Stimulated activated CD4-positive, alpha-beta T cell treated with anti-CD3 and anti-CD28 coated beads, Interleukin-12 subunit alpha, Interleukin-12 subunit beta, amount 100 ng/mL, for 48 hours (primary cell): ENCODE measurements around the gene ZNF497.
"Not testable (repeated sequence)": the region's sequence is repeated elsewhere in the genome, so short reads cannot be mapped to it uniquely, and the experiment has no call there.

Experiments
- DNase-seq, 3 donors: peaks; one replicate each; pipeline ENCODE4 v3.0.0-alpha.2; 2020; ENCODE audit warnings: low read depth in 2 of 3, low spot score in 1 of 3

The ZNF497 gene

GRCh38 chr19:58362272-58362994 is at the start of gene ZNF497:
Gene ZNF497, minus strand, starts transcription at chr19:58362751. Its CDS starts 5,116 bp downstream, at chr19:58357635.
- peak; percentile 94 to 96 (median 95) for DNase-seq

- no peak for DNase-seq
Measured at GRCh38 chr19:58409010-58409790, 46.6 kb upstream of the ZNF497 start.

DNA sequence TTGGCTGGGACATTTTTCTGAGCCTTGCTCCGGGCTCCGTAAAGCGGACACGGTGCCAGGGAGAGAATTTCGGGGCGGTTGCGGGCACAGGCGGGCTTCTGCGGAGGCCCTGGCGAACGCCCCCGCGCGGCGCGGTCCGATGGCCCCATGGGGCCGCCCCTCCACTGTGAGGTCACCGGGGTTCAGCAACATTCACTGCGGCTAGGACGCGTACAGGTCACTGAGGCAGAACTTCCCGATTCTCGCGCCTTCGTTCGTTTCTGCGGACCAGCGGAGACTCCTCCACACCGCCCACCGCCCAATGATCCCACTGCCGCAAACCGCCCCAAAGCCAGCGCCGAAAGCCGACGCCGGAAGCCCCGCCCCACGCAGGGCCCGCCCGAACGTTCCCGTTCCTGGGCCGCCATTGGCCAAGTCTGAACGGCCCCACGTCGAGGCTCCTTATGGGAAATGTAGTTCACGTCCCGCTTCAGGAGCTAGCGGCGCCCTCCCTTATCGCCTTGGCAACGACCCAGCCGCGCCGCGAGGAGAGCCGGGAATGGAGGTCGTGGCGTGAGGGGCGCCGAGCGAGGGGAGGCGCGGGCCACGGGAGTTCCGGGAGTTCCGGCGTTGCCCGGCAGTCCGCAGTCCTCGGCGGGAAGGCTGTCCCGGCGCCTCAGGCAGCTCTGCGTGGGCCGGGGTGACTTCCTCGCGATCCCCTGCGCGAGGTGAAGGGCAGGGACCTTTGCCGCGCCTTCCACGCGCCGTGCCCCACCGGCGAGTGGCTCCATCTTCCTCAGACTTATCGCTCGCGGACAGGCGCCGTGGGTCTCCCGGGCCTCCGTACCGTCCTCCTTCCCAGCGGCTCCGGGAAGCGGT is 45.8 kb upstream of the ZNF497 start, which contains the start of gene ZNF584:
TSS of gene ZNF584 (plus strand) at position 498 of the 858 bp plus-strand sequence. CDS start 499 bp downstream, outside the sequence.
- DNase-seq = peak; percentile 91 to 94 (median 92)

DNA sequence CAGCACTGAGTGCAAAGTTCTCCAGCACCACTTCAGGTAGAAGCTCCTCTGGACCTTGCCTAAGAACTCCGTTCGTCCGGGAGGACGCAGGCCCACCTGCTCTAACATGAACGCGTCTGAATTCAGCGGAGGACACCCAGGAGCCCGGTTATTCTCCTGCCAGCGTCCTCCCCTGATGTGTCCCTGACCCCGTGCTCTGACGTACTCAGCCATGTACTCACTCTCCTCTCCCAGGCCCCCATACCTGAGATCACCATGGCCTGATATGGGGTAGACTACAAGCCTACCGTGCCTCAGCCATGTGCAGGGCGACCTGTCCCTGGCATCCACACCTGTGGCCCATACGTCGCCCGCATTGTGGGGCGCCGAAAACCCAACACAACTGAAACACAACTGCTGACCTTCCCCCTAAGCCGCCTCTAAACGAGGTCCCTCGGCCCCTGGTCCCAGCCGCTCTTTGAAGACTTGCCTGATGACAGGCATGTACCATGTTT is 45.2 kb upstream of the ZNF497 start:
- no peak for DNase-seq

- no peak for DNase-seq
Measured at GRCh38 chr19:58406818-58407657, 44.5 kb upstream of the ZNF497 start.

DNA sequence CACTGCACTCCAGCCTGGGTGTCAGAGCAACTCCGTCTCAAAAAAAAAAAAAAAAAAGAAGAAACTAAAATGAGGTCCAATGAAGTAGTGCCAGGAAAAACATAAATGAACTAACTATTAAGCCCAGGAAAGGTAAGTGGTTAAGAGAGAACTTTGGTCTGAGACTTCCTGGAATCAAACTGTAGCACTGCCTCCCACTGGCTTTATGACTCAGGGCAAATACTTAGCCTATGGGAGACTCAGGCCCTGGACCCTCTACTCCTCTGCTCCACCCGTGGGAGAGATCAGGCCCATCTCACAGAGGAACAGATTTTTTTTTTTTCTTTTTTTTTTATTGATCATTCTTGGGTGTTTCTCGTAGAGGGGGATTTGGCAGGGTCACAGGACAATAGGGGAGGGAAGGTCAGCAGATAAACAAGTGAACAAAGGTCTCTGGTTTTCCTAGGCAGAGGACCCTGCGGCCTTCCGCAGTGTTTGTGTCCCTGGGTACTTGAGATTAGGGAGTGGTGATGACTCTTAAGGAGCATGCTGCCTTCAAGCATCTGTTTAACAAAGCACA is 41.4 kb upstream of the ZNF497 start:
- not testable (repeated sequence) for DNase-seq

- DNase-seq = no peak
Measured at GRCh38 chr19:58401840-58402421, 39.4 kb upstream of the ZNF497 start.

DNA sequence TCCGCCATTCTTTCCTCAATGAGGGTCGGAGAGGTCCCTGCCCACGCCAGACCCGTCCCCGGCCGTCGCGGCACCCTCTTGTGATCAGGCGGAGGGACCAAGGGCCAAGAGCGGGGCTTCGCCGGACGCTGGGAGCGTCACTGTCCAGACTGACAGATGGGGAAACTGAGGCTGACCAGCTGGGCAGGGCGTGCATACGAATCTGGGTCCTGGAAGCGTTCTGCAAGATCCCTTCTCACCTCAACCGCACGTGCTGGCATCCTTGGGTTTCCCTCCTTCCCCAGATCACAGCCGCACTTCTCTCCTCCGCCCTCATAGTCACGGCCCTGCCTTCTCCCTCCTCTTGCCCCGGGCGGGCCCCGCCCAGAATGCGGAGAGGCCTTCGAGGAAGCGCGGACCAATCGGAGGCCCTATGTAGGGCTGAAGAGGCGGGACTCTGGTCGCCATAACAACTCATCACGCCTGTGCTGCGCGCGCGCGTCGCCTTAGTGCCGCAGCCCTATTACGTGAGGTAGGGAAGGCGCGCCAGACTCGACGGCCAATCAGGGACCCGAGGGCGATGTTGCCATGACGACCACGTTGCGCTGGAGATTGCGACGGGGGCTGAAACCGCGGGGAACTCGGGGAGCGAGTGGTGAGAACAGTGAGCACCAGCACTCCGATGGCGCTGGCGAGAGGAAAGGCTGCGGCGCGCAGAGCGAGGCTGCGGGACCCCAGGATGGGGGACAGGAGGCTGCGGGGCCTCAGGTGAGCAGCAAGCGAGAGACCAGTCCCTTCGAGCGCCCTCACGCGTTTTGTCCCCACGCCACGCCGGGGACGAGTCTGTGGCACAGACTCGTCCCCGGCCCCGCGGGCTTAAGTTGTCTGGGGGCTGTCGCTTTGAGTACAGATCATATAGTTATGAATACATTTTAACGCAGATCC is 38.6 kb upstream of the ZNF497 start:
- DNase-seq = peak; percentile 97 to 99 (median 99)

DNA sequence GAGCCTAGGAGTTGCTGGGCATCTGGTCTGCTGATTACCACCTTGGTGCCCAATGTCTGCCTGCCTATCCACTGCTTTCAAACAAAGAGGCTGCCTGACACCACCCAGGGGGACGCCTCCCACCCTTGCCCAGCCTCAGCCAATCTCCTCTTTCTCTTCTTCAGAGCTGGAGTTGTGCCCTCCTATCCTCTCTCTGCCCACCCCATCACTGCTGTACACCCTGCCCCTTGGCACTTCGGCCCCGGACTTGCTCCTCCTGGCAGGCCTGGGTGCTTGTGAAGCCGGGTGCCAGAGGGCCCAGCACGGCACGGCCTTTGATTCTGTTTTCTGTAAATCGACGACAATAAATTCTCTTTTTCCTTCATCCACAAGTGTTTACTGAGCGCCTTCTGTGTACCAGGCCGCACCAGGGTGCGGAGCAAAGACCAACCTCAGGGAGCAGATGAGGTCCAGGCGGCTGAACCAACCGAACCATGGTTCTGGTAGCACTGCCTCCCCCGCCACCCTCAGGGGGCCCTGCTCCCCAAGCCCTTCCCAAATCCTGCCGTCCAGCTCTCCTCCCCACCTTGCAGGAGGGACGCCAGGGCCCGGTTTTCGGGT is 37.9 kb upstream of the ZNF497 start:
- DNase-seq = no peak

GRCh38 chr19:58399903-58400302 is 37.4 kb upstream of the ZNF497 start:
- DNase-seq = no peak

- DNase-seq = no peak
Measured at GRCh38 chr19:58398545-58398944, 36.0 kb upstream of the ZNF497 start.

DNA sequence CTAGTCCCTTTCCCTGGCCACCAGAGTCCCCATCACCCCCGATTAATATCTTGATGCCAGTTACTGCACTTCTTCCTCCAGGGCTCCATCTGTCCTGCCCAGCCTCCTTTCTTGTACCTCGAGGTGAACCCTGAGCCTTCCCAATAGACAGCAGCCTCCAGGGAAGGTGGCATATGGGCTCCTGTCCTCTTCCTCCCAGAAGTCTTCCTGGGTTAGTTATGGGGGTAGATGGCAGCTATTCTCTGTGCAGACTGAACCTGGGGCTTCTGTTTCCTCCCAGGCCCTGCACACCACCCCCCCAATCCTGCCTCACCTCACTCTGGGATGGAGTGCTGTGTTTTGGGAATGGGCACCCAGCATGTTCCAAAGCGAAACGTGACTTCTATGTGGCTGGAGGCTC is 35.5 kb upstream of the ZNF497 start:
- DNase-seq = no peak

- DNase-seq = no peak
Measured at GRCh38 chr19:58397533-58398037, 35.0 kb upstream of the ZNF497 start.

- DNase-seq = no peak
Measured at GRCh38 chr19:58396691-58397532, 34.4 kb upstream of the ZNF497 start.

DNA sequence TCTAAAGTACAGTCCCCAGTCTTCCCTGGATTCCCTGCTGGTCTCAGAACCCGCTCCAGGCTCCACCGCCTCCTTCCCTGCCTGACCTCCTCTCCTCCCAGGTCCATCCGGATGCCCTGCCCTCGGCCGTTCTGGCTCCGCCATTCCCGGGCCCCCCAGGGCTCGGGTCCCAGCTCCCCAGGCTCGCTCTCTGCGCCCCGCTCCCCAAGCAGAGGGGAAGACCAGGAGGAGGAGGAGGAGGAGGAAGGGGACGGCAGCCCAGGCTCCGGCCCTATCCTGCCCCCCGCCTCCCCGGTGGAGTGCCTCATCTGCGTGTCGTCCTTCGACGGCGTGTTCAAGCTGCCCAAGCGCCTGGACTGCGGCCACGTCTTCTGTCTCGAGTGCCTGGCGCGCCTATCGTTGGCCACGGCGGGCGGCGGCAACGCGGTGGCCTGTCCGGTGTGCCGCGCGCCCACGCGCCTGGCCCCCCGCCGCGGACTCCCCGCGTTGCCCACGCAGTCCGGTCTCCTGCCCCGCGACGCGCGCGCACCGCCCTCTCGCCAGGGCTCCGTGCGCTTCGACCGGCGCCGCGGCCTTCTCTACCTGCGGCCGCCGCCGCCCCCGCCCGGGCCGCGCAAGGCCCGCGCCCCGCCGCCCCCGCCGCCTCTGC is 33.6 kb upstream of the ZNF497 start:
- no peak for DNase-seq

DNA sequence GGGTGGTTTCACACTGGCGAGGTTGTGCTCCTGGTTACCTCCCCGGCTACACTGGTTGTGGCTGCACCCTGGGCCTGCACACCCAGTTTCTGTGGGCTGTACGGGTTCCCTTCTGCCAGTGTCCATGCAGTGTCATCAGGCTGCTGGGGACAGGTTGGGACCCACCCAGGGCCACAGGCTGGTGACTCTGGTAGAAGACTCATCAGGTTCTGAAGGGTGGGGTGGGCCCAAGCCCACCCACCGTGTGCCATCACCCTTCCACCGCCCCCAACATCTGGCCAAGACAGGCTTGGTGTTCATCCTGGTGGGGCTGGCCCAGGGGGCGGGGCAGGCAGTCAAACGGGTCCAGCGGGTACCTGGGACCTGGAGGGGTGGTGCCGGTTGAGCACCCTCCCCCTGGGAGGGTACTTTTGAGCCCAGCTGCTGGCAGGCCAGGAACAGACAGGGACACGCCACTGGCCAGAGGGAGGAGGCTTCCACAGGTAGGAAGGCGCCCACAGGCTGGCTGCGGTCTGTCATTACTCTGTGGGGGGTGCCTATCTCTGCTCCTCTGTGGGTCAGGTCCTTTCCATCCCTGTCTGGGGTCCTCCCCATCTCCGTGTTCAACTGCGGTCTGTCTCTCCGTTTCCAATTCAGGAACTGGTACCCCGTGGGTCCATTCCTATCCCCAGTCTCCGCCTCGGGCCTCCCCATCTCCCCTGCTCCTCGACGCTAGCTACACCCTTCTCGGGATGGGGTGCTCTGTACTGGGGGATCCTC is 32.8 kb upstream of the ZNF497 start, which contains the start of gene RNF225:
TSS of gene RNF225 (plus strand) at position 437 of the 759 bp plus-strand sequence. CDS start 434 bp downstream, outside the sequence.
- no peak for DNase-seq
